AG04450 (cell line): ENCODE results near the gene LCNL1. TPM values are rescaled to one million over a fixed set of nuclear protein-coding genes. Genes with fewer than 3 reads are reported as not detected.

Experiments
- CTCF ChIA-PET: fragments of 300-600, 350-600 bp; formaldehyde crosslinking; extraction: SDS; loops from one replicate; lab custom pipeline; 2022; ENCODE audit warnings: antibody characterized with exemption, inconsistent platforms; lab: Charles Lee
- POLR2A ChIA-PET: fragments of 350-600 bp; formaldehyde crosslinking; extraction: SDS; loops from one replicate; lab custom pipeline; 2021; ENCODE audit warnings: antibody characterized with exemption, inconsistent platforms; lab: Yijun Ruan, JAX
- DNase-seq: peaks from one replicate; pipeline ENCODE4 v3.0.0-alpha.2; 2011; ENCODE audit warnings: low read depth, low spot score
- H3K27ac ChIP-seq: one replicate; pipeline ENCODE4 v1.5.1; 2012; ENCODE audit warnings: low read depth, low read length, control low read depth
- H3K27me3 ChIP-seq: one replicate; pipeline ENCODE4 v1.6.0; 2012; ENCODE audit warnings: low read length; ENCODE audit not compliant: control insufficient read depth, insufficient read depth
- H3K4me3 ChIP-seq: 2 replicates; pipeline ENCODE4 v1.5.1; 2011; ENCODE audit warnings: mild to moderate bottlenecking, low read depth, low read length, control low read depth
- H3K9me3 ChIP-seq: 2 replicates; pipeline ENCODE4 v1.5.1; 2012; ENCODE audit warnings: low read length; ENCODE audit not compliant: control insufficient read depth, insufficient read depth
- polyA plus RNA-seq: library from polyadenylated mRNA; depleted of rRNA; stranded (reverse); fragments of >200 nt; gene quantifications from 2 replicates; pipeline ENCODE4 v1.2.3, GENCODE V29; 2011
- TF ChIP-seq, protein P1 (sequence below): IDR thresholded peaks from 2 replicates; pipeline ENCODE4 v1.5.1; 2011; ENCODE audit warnings: low read depth, low read length, control low read depth, inconsistent platforms

Gene LCNL1
- polyA plus RNA-seq, 1 experiment, result 1.5 TPM

DNA sequence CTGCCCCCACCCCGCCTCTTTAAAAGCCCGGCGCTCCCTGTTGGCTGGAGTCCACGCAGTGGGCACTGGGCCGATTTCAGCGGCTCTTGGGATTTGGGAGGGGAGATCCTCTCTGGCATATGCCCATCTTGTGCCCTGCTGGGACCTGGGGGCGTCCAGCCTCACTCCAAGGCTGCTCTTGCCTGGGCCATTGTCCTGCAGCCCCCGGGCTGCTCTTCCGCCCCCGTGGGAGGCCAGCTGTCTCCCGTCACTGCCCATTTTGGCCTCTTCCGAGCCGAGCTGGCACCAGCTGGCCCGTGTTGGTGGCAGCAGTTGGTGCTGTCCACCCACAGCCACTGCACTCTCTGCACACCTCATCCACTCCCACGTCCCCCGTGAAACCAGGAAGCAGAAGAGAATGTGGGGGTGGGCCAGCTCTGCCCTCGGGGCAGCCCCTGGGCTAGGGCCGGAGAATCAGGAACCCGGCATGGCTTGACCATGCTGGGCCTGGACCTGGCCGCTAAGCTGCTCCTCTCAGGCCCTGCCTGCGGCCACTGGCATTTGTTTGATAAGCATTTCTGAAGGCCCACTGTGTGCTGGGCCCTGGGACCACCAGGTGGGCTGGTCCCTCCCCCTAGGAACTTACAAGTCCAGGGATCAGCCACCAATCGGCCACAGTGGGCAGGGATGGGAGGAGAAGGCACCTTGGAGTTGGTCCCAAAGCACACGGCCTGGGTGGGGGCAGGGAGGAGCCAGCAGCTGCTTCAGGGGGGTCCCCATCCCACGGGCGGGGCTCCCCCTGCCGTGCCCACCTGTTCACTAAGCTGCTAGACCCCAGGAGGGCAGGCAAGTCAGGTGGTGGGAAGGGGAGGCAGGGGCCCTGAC lies 35.5 kb upstream of the LCNL1 start:
- Histone ChIP-seq H3K4me3 (no peak overlapping the region), H3K9me3 (peaks cover 6% of the 10 kb centered on the region; the same call in 1 of the 2 replicates), H3K27ac (no peak overlapping the region), H3K27me3 (no peaks in the 10 kb centered on the region)
- no peak for DNase-seq
- ChIA-PET POLR2A (interaction anchor here (1.4 kb wide), 1 partner anchor 88 kb away, joined by 10 read pairs; no protein-coding TSS in a partner anchor), CTCF (interaction anchor here (1.0 to 4.0 kb wide), 12 partner anchors 15 to 121 kb away, joined by 3 to 105 read pairs (median 4); partner anchors contain the start of gene FUT7)
- TF ChIP-seq, protein P1, sequence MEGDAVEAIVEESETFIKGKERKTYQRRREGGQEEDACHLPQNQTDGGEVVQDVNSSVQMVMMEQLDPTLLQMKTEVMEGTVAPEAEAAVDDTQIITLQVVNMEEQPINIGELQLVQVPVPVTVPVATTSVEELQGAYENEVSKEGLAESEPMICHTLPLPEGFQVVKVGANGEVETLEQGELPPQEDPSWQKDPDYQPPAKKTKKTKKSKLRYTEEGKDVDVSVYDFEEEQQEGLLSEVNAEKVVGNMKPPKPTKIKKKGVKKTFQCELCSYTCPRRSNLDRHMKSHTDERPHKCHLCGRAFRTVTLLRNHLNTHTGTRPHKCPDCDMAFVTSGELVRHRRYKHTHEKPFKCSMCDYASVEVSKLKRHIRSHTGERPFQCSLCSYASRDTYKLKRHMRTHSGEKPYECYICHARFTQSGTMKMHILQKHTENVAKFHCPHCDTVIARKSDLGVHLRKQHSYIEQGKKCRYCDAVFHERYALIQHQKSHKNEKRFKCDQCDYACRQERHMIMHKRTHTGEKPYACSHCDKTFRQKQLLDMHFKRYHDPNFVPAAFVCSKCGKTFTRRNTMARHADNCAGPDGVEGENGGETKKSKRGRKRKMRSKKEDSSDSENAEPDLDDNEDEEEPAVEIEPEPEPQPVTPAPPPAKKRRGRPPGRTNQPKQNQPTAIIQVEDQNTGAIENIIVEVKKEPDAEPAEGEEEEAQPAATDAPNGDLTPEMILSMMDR, result no peak

DNA sequence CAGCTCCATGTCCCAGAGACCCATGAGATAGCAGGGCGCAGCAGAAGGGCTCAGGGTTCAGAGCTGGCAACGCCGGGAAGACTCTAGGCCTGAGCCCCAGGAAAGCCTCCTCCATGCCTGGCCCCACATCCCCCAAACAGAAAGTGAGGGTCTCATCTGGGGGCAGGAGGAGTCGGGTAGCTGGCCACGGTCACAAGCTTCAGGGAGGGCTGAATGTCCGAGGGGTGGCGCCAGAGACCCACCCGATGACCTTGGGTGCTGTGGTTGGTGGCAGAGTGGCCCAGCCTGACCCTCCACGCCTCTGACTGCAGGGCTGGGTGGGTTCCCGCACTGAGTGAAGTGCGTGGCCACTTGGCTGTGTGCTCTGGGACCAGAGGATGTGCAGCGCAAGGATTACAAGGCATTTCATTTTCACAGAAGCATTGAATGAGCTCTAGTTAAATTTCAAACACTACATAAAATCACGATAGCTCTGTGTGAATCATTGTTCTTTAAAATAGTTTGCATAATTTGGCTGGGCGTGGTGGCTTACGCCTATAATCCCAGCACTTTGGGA lies 34.8 kb upstream of the LCNL1 start:
- no peak for DNase-seq
- TF ChIP-seq, protein P1, result peak; percentile 57
- Histone ChIP-seq H3K4me3 (no peak overlapping the region), H3K27me3 (no peaks in the 10 kb centered on the region), H3K27ac (no peak overlapping the region), H3K9me3 (no peaks in the 10 kb centered on the region; the same call in 1 of the 2 replicates)
- POLR2A ChIA-PET, result interaction anchor here (0.6 to 1.4 kb wide), 2 partner anchors 87 to 220 kb away, joined by 3 to 10 read pairs; no protein-coding TSS in a partner anchor
- CTCF ChIA-PET, result interaction anchor here (0.6 to 4.0 kb wide), 18 partner anchors 12 to 183 kb away, joined by 3 to 105 read pairs (median 4); partner anchors contain the start of gene FUT7

DNA sequence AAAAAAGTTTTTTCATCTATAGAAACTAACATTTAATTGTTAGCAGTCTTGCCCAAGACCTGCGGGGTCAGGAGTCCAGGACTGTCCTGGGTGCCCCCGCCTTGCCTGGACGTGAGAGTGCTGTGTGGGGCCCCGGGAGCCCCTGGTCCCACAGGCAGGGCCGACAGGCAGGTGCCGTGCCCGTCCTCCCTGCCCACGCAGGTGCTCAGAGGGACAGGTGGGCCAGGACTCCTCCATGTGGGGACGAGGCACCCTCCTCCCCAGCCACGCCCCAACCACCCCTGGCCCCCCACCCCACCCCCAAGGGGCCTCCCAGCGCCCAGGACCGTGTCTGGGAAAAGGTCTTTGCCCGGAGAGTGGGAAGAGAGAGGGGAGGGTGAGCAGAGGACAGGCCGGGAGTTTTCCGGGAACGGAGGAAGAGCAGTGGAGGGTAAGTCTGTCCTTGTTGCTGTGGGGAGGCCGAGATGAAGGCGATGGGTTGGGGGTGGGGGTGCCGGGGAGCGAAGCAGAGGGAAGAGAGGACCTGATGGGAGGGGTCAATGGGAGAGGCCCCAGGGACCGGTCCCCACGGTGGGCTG lies 33.5 kb upstream of the LCNL1 start:
- H3K9me3 ChIP-seq, result no peaks in the 10 kb centered on the region; the same call in 1 of the 2 replicates
- ChIA-PET POLR2A (interaction anchor here (0.6 kb wide), 1 partner anchor 446 kb away, joined by 3 read pairs; no protein-coding TSS in a partner anchor), CTCF (interaction anchor here (0.7 to 4.0 kb wide), 2 partner anchors 86 to 87 kb away, joined by 5 to 105 read pairs; no protein-coding TSS in a partner anchor)
- no peak overlapping the region for H3K27ac ChIP-seq
- no peaks in the 10 kb centered on the region for H3K27me3 ChIP-seq
- DNase-seq, result no peak
- peak overlapping the region; percentile 65 for H3K4me3 ChIP-seq
- TF ChIP-seq, protein P1, result no peak

DNA sequence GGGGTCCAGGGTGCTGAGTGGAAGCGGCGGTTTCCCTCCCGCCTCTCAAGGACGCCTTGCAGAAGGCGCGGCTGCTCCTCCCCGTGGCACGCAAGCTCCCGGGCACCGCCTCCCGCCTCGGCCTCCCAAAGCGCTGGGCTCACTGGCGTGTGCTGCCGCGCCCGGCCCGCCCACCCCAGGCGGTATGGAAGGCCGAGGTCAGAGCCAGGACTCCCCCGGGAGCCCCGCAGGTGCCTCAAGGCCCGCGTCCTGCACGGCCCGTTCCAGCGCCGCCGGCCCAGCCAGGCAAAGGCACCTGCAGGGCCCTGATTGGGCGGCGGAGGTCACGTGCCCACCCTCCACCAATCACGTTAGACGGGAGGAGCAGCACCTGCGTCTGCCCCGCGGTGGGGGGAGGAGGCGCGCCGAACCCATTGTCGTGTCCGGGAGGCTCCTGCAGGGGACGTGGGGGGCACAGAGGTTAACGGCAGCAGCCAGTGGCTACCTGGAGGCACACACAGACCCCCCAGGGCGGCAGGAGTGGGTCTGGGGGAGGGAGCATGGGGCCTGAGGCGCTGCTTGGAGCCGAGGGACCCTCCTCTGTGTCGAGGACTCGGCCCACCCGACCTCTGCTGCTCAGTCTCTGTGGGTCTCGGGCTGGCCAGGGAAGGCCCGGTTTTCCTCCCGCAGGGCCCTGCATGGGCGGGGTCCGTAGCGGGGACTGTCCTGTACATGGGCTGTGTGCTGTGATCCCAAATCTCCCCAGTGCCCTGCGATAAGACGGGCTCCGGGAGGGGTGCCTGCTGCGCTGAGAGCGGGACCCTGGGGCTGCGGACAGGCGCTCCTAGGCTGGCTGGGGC lies 32.8 kb upstream of the LCNL1 start:
- ChIA-PET POLR2A (interaction anchor here (0.6 kb wide), 1 partner anchor 446 kb away, joined by 3 read pairs; no protein-coding TSS in a partner anchor), CTCF (interaction anchor here (0.7 kb wide), 1 partner anchor 85 kb away, joined by 5 read pairs; no protein-coding TSS in a partner anchor)
- TF ChIP-seq, protein P1, result no peak
- peak; percentile 38 for DNase-seq
- H3K4me3 ChIP-seq, result peak overlapping the region; percentile 65
- no peaks in the 10 kb centered on the region; the same call in 1 of the 2 replicates for H3K9me3 ChIP-seq
- H3K27me3 ChIP-seq, result peaks cover 3% of the 10 kb centered on the region
- H3K27ac ChIP-seq, result no peak overlapping the region
